ENCODE data around the gene FEM1C.

Gene FEM1C

GRCh38 chr5:115568668-115569067, 24.1 kb upstream of the FEM1C start:
- Histone ChIP-seq H4K20me1 (ENCODE audit: insufficient read depth, low read length, poor library complexity, severe bottlenecking) (no peaks in the 10 kb centered on the region), H3K9ac (ENCODE audit: low read depth, low read length, poor library complexity, severe bottlenecking) (no peak overlapping the region), H3K4me1 (ENCODE audit: insufficient read depth, low read length, poor library complexity, severe bottlenecking) (no peaks in the 10 kb centered on the region), H3K9me2 (replicated peaks; ENCODE audit: low read depth, low read length) (no peaks in the 10 kb centered on the region), H3K36me3 (ENCODE audit: insufficient read depth, low read length) (no peaks in the 10 kb centered on the region), H3K9me3 (ENCODE audit: insufficient read depth, low read depth, low read length) (no peaks in the 10 kb centered on the region), H3K4me3 (ENCODE audit: low read length, poor library complexity, severe bottlenecking) (no peak overlapping the region), H3K79me2 (ENCODE audit: insufficient read depth, low read length) (no peaks in the 10 kb centered on the region), H3K4me2 (ENCODE audit: low read depth, low read length, poor library complexity, severe bottlenecking) (no peak overlapping the region), H3K27me3 (ENCODE audit: insufficient read depth, low read length, poor library complexity, severe bottlenecking) (no peaks in the 10 kb centered on the region), H2AFZ (ENCODE audit: low read length) (no peak overlapping the region), H3F3A (ENCODE audit: low read depth) (no peaks in the 10 kb centered on the region)
- TF ChIP-seq CTCF (conservative IDR thresholded peaks at IDR 0.05; ENCODE audit: low read length) (no peak), EZH2phosphoT487 (IDR thresholded peaks at IDR 0.05; ENCODE audit: borderline replicate concordance) (no peak)

GRCh38 chr5:115565233-115565632, 20.7 kb upstream of the FEM1C start:
- Histone ChIP-seq H4K20me1 (ENCODE audit: insufficient read depth, low read length, poor library complexity, severe bottlenecking) (no peaks in the 10 kb centered on the region), H3K9me3 (ENCODE audit: insufficient read depth, low read depth, low read length) (no peaks in the 10 kb centered on the region), H3K79me2 (ENCODE audit: insufficient read depth, low read length) (no peaks in the 10 kb centered on the region), H3K36me3 (ENCODE audit: insufficient read depth, low read length) (no peaks in the 10 kb centered on the region), H3K27me3 (ENCODE audit: insufficient read depth, low read length, poor library complexity, severe bottlenecking) (no peaks in the 10 kb centered on the region), H2AFZ (ENCODE audit: low read length) (no peak overlapping the region), H3F3A (ENCODE audit: low read depth) (no peaks in the 10 kb centered on the region), H3K4me1 (ENCODE audit: insufficient read depth, low read length, poor library complexity, severe bottlenecking) (no peaks in the 10 kb centered on the region), H3K4me2 (ENCODE audit: low read depth, low read length, poor library complexity, severe bottlenecking) (no peak overlapping the region), H3K4me3 (ENCODE audit: low read length, poor library complexity, severe bottlenecking) (no peak overlapping the region), H3K9me2 (replicated peaks; ENCODE audit: low read depth, low read length) (no peaks in the 10 kb centered on the region), H3K9ac (ENCODE audit: low read depth, low read length, poor library complexity, severe bottlenecking) (no peak overlapping the region)
- TF ChIP-seq EZH2phosphoT487 (IDR thresholded peaks at IDR 0.05; ENCODE audit: borderline replicate concordance) (no peak), CTCF (conservative IDR thresholded peaks at IDR 0.05; ENCODE audit: low read length) (no peak)

GRCh38 chr5:115561176-115561575, 16.6 kb upstream of the FEM1C start:
- no peaks in the 10 kb centered on the region for H3K36me3 ChIP-seq (ENCODE audit: insufficient read depth, low read length)
- H3K4me1 ChIP-seq (ENCODE audit: insufficient read depth, low read length, poor library complexity, severe bottlenecking) = peaks cover 5% of the 10 kb centered on the region
- H2AFZ ChIP-seq (ENCODE audit: low read length) = no peak overlapping the region
- no peak overlapping the region for H3K4me3 ChIP-seq (ENCODE audit: low read length, poor library complexity, severe bottlenecking)
- no peaks in the 10 kb centered on the region for H4K20me1 ChIP-seq (ENCODE audit: insufficient read depth, low read length, poor library complexity, severe bottlenecking)
- no peaks in the 10 kb centered on the region for H3K9me3 ChIP-seq (ENCODE audit: insufficient read depth, low read depth, low read length)
- no peak overlapping the region for H3K4me2 ChIP-seq (ENCODE audit: low read depth, low read length, poor library complexity, severe bottlenecking)
- TF ChIP-seq CTCF (conservative IDR thresholded peaks at IDR 0.05; ENCODE audit: low read length) (no peak), EZH2phosphoT487 (IDR thresholded peaks at IDR 0.05; ENCODE audit: borderline replicate concordance) (no peak)
- no peaks in the 10 kb centered on the region for H3F3A ChIP-seq (ENCODE audit: low read depth)
- no peaks in the 10 kb centered on the region for H3K27me3 ChIP-seq (ENCODE audit: insufficient read depth, low read length, poor library complexity, severe bottlenecking)
- H3K9me2 ChIP-seq (replicated peaks; ENCODE audit: low read depth, low read length) = no peaks in the 10 kb centered on the region
- H3K9ac ChIP-seq (ENCODE audit: low read depth, low read length, poor library complexity, severe bottlenecking) = no peak overlapping the region
- H3K79me2 ChIP-seq (ENCODE audit: insufficient read depth, low read length) = no peaks in the 10 kb centered on the region
